ENCODE measurements around the gene HHIPL1.

Gene HHIPL1

GRCh38 chr14:99690636-99691035 lies 45.7 kb downstream of the HHIPL1 start:
- DNase-seq (ENCODE audit: low spot score) = no peak

GRCh38 chr14:99691111-99691885 lies 46.4 kb downstream of the HHIPL1 start:
- no peak for DNase-seq (ENCODE audit: low spot score)

- no peak for DNase-seq (ENCODE audit: low spot score)
Observed at GRCh38 chr14:99693918-99694317, 49.0 kb downstream of the HHIPL1 start.

GRCh38 chr14:99696929-99697328 lies 52.0 kb downstream of the HHIPL1 start:
- DNase-seq (ENCODE audit: low spot score) = no peak

- DNase-seq (ENCODE audit: low spot score) = no peak
Observed at GRCh38 chr14:99698236-99698635, 53.3 kb downstream of the HHIPL1 start.

GRCh38 chr14:99698642-99699041 lies 53.7 kb downstream of the HHIPL1 start:
- no peak for DNase-seq (ENCODE audit: low spot score)

- no peak for DNase-seq (ENCODE audit: low spot score)
Observed at GRCh38 chr14:99699085-99699760, 54.3 kb downstream of the HHIPL1 start.

- no peak for DNase-seq (ENCODE audit: low spot score)
Observed at GRCh38 chr14:99699861-99700260, 54.9 kb downstream of the HHIPL1 start.

GRCh38 chr14:99700379-99700778 lies 55.5 kb downstream of the HHIPL1 start:
- DNase-seq (ENCODE audit: low spot score) = no peak

GRCh38 chr14:99701260-99701659 lies 56.3 kb downstream of the HHIPL1 start:
- DNase-seq (ENCODE audit: low spot score) = no peak

GRCh38 chr14:99702115-99702514 lies 57.2 kb downstream of the HHIPL1 start:
- DNase-seq (ENCODE audit: low spot score) = no peak

GRCh38 chr14:99703381-99703780 lies 58.5 kb downstream of the HHIPL1 start:
- no peak for DNase-seq (ENCODE audit: low spot score)

- DNase-seq (ENCODE audit: low spot score) = no peak
Observed at GRCh38 chr14:99704037-99704436, 59.1 kb downstream of the HHIPL1 start.

- DNase-seq (ENCODE audit: low spot score) = no peak
Observed at GRCh38 chr14:99706107-99706900, 61.4 kb downstream of the HHIPL1 start.

GRCh38 chr14:99707420-99707819 lies 62.5 kb downstream of the HHIPL1 start:
- DNase-seq (ENCODE audit: low spot score) = no peak

GRCh38 chr14:99707921-99708320 lies 63.0 kb downstream of the HHIPL1 start:
- DNase-seq (ENCODE audit: low spot score) = no peak

GRCh38 chr14:99708449-99708848 lies 63.5 kb downstream of the HHIPL1 start:
- no peak for DNase-seq (ENCODE audit: low spot score)

GRCh38 chr14:99713972-99714371 lies 69.0 kb downstream of the HHIPL1 start:
- no peak for DNase-seq (ENCODE audit: low spot score)

GRCh38 chr14:99715266-99716000 lies 70.5 kb downstream of the HHIPL1 start:
- no peak for DNase-seq (ENCODE audit: low spot score)

GRCh38 chr14:99716091-99716849 lies 71.3 kb downstream of the HHIPL1 start:
- DNase-seq (ENCODE audit: low spot score) = no peak

Measured in CD4-positive, alpha-beta T cell treated with Interleukin-15 for 4 hours (primary cell).